Embryonic facial prominence (tissue), 1 donor: ENCODE results near the gene FARS2.
"Not testable (repeated sequence)": the region's sequence is repeated elsewhere in the genome, so short reads cannot be mapped to it uniquely, and the experiment has no call there.

Experiments
- DNase-seq: peaks from one replicate; pipeline ENCODE4 v3.0.0-alpha.2; 2016; ENCODE audit errors: extremely low spot score

Gene FARS2

GRCh38 chr6:5630636-5631035 lies 369.3 kb downstream of the FARS2 start:
- no peak for DNase-seq

- DNase-seq: no peak
These were observed 371.1 kb downstream of the FARS2 start for GRCh38 chr6:5632348-5632935.

GRCh38 chr6:5634525-5634924 lies 373.2 kb downstream of the FARS2 start:
- DNase-seq: no peak

GRCh38 chr6:5636210-5637030 lies 375.1 kb downstream of the FARS2 start:
- DNase-seq: no peak

- DNase-seq: no peak
These were observed 376.4 kb downstream of the FARS2 start for GRCh38 chr6:5637714-5638113.

- DNase-seq: no peak
These were observed 377.4 kb downstream of the FARS2 start for GRCh38 chr6:5638666-5639065.

- DNase-seq: no peak
These were observed 377.9 kb downstream of the FARS2 start for GRCh38 chr6:5639193-5639592.

- no peak for DNase-seq
These were observed 379.3 kb downstream of the FARS2 start for GRCh38 chr6:5640614-5641013.

- DNase-seq: no peak
These were observed 383.3 kb downstream of the FARS2 start for GRCh38 chr6:5644523-5645185.

- no peak for DNase-seq
These were observed 384.3 kb downstream of the FARS2 start for GRCh38 chr6:5645328-5646290.

GRCh38 chr6:5652406-5653137 lies 391.3 kb downstream of the FARS2 start:
- no peak for DNase-seq

GRCh38 chr6:5653801-5654200 lies 392.5 kb downstream of the FARS2 start:
- DNase-seq: no peak

GRCh38 chr6:5656226-5656625 lies 394.9 kb downstream of the FARS2 start:
- no peak for DNase-seq

GRCh38 chr6:5656695-5657094 lies 395.4 kb downstream of the FARS2 start:
- DNase-seq: not testable (repeated sequence)

- no peak for DNase-seq
These were observed 396.5 kb downstream of the FARS2 start for GRCh38 chr6:5657684-5658430.

- no peak for DNase-seq
These were observed 398.2 kb downstream of the FARS2 start for GRCh38 chr6:5659467-5659866.

GRCh38 chr6:5660772-5661171 lies 399.5 kb downstream of the FARS2 start:
- no peak for DNase-seq

- no peak for DNase-seq
These were observed 401.5 kb downstream of the FARS2 start for GRCh38 chr6:5662797-5663196.

GRCh38 chr6:5663259-5663658 lies 401.9 kb downstream of the FARS2 start:
- DNase-seq: no peak

GRCh38 chr6:5663739-5664138 lies 402.4 kb downstream of the FARS2 start:
- no peak for DNase-seq
